HepG2 (cell line): Measurements from ENCODE around the gene SYNJ2. TPM values are rescaled to one million over a fixed set of nuclear protein-coding genes. Genes with fewer than 3 reads are reported as not detected.

Source experiments
- ATAC-seq: fragments of 200-7000 bp; cut with Tn5 transposase; 3 replicates; pipeline ENCODE4 v1.9.1; 2020; ENCODE audit warnings: mild to moderate bottlenecking, moderate library complexity
- BruUV-seq: library from RNA; stranded (reverse); fragments of 400-500 nt; replicated peaks from 2 replicates; lab custom pipeline; 2021; lab: Mats Ljungman, UMichigan
- CTCF ChIA-PET: fragments of 300-600 bp; formaldehyde crosslinking; extraction: SDS; loops from one replicate; lab custom pipeline; 2021; ENCODE audit warnings: low total read pairs, inconsistent platforms, low intra/inter-chr PET ratio; lab: Yijun Ruan, JAX
- POLR2A ChIA-PET: fragments of 350-600 bp; sonication (Branson Sonifier 250); formaldehyde crosslinking; loops from one replicate; lab custom pipeline; 2020; ENCODE audit warnings: antibody characterized with exemption, inconsistent platforms; lab: Yijun Ruan, JAX
- DNase-seq: peaks from one replicate; pipeline ENCODE4 v3.0.0-alpha.2; 2015; ENCODE audit warnings: low spot score
- FAIRE-seq: peaks from 3 replicates; lab custom pipeline; 2011; peaks lifted over from hg19 to GRCh38; lab: Jason Lieb, UNC
- H2AFZ ChIP-seq: one replicate; pipeline ENCODE4 v1.6.1; 2011; ENCODE audit warnings: low read length, inconsistent platforms
- H3K27ac ChIP-seq: fragments of 300-600 bp; 3 replicates; pipeline ENCODE4 v1.8.0; 2011; ENCODE audit warnings: mixed run types, mild to moderate bottlenecking, mixed read lengths, low read length, inconsistent platforms; ENCODE audit not compliant: insufficient read depth; ENCODE audit errors: extremely low read length
- H3K27me3 ChIP-seq, 2 experiments: fragments of 200-600 bp in 1 of 2; 2 replicates in 1 of 2; 3 replicates in 1 of 2; pipeline versions ENCODE4 v1.6.0 to v1.8.0; 2011; ENCODE audit warnings: low read length in 2 of 2, mild to moderate bottlenecking in 2 of 2, moderate library complexity in 2 of 2, inconsistent platforms in 1 of 2; ENCODE audit not compliant: insufficient read depth in 2 of 2, control insufficient read depth in 1 of 2
- H3K36me3 ChIP-seq, 2 experiments: fragments of 200-600 bp in 1 of 2; replicated peaks in 1 of 2; 2 replicates in 1 of 2; 3 replicates in 1 of 2; pipeline versions ENCODE4 v1.5.1 to v1.8.0; 2011; ENCODE audit warnings: low read length in 2 of 2, inconsistent platforms in 1 of 2; ENCODE audit not compliant: insufficient read depth in 2 of 2, control insufficient read depth in 1 of 2
- H3K4me1 ChIP-seq: 2 replicates; pipeline ENCODE4 v1.5.1; 2012; ENCODE audit warnings: low read length, inconsistent platforms; ENCODE audit not compliant: insufficient read depth
- H3K4me2 ChIP-seq: 2 replicates; pipeline ENCODE4 v1.6.0; 2011; ENCODE audit warnings: low read depth, low read length, inconsistent platforms
- H3K4me3 ChIP-seq, 3 experiments: fragments of 200-600 bp in 1 of 3; sonication (generic), shearing (Covaris generic) in 1 of 3; replicated peaks in 1 of 3; 2 replicates each; pipeline ENCODE4 v1.5.1; 2011 to 2016; ENCODE audit warnings: low read length in 3 of 3, inconsistent platforms in 2 of 3, low read depth in 2 of 3, mild to moderate bottlenecking in 2 of 3, control low read depth in 1 of 3, mixed read lengths in 1 of 3; ENCODE audit not compliant: insufficient read depth in 1 of 3
- H3K79me2 ChIP-seq: one replicate; pipeline ENCODE4 v1.6.1; 2011; ENCODE audit warnings: low read length, inconsistent platforms; ENCODE audit not compliant: insufficient read depth
- H3K9ac ChIP-seq: 2 replicates; pipeline ENCODE4 v1.6.0; 2011; ENCODE audit warnings: mild to moderate bottlenecking, low read depth, low read length, inconsistent platforms; ENCODE audit not compliant: insufficient read depth
- H3K9me3 ChIP-seq: 2 replicates; pipeline ENCODE4 v1.5.1; 2012; ENCODE audit warnings: mild to moderate bottlenecking, low read length
- H4K20me1 ChIP-seq: 2 replicates; pipeline ENCODE4 v1.6.0; 2011; ENCODE audit warnings: inconsistent platforms, mild to moderate bottlenecking, low read length, moderate library complexity; ENCODE audit not compliant: insufficient read depth
- ZNF367 ChIP-seq: sonication (generic); formaldehyde crosslinking; IDR thresholded peaks from 2 replicates; pipeline ENCODE4 v1.4.0; 2020; ENCODE audit warnings: missing genetic modification reagents, borderline replicate concordance
- ZNF670 ChIP-seq: sonication (generic); formaldehyde crosslinking; IDR thresholded peaks from 2 replicates; pipeline ENCODE4 v1.8.0; 2022; ENCODE audit warnings: mild to moderate bottlenecking, missing genetic modification reagents, borderline replicate concordance
- ZSCAN21 ChIP-seq: sonication (generic); formaldehyde crosslinking; IDR thresholded peaks from 2 replicates; pipeline ENCODE4 v1.8.0; 2022; ENCODE audit warnings: mild to moderate bottlenecking, missing genetic modification reagents, moderate library complexity, borderline replicate concordance
- WGBS: methylation state at CpG from one replicate; pipeline ENCODE4 v1.1.6; 2017; ENCODE audit warnings: low lambda C conversion rate; 5-methylcytosine and 5-hydroxymethylcytosine counted together
- in situ Hi-C: cut with HindIII; loops from 2 replicates; pipeline ENCODE4 v1.10.0; 2017; ENCODE audit warnings: low pct_unique_long_range_greater_than_20kb; ENCODE audit not compliant: extremely low pct_ligation_motif_present
- intact Hi-C: fragments of 100-400 bp; cut with micrococcal nuclease; formaldehyde crosslinking; loops from one replicate; pipeline ENCODE4 v1.10.0; 2022; ENCODE audit not compliant: unreplicated experiment
- polyA plus RNA-seq, 8 experiments: library from polyadenylated mRNA; depleted of rRNA in 3 of 8; stranded (reverse) in 7 of 8; unstranded in 1 of 8; fragments of >200 nt; fragmentation: Illumina TruSeq in 4 of 8; extraction: Trizol in 4 of 8; gene quantifications; 2 replicates each; pipeline versions ENCODE4 v1.2.1 to v1.2.3, GENCODE V29; 2011 to 2016; ENCODE audit warnings: low read depth in 4 of 8, missing spikeins in 1 of 8, mixed read lengths in 1 of 8; ENCODE audit not compliant: insufficient read depth in 1 of 8
- total RNA-seq, 5 experiments: library from RNA; depleted of rRNA; stranded (reverse); fragments of >200 nt; fragmentation: Illumina TruSeq; extraction: Trizol; gene quantifications; 2 replicates each; pipeline ENCODE4 v1.2.3, GENCODE V29; 2016; ENCODE audit warnings: low read depth in 1 of 5
- TF ChIP-seq, protein P1 (sequence below): fragments of 450-650 bp; IDR thresholded peaks from 2 replicates; pipeline ENCODE4 v1.6.1; 2016
- TF ChIP-seq, protein P2 (sequence below): sonication (generic); formaldehyde crosslinking; IDR thresholded peaks from 2 replicates; pipeline ENCODE4 v1.5.1; 2020; ENCODE audit warnings: mild to moderate bottlenecking, missing genetic modification reagents, borderline replicate concordance

SYNJ2 gene
- total and polyA plus RNA-seq, 2 of the 13 experiments (the other 11 are each of a cell fraction or from before 2014, with no cell fraction given): 39.1 to 57.6 TPM

DNA sequence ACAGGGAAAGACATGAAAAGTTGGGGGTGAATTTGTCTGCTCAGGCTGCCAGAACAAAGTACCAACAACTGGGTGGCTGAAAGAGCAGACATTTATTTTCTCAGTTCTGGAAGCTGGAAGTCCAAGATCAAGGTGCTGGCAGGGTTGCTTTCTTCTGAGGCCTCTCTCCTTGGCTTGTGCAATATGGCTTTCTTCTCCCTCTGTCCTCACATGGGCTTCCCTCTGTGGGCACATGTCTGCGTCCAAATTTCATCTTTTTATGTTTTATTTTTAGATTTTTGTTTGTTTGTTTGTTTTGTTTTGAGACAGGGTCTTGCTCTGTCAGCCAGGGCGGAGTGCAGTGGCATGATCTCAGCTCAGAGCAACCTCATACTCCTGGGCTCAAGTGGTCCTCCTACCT lies 6.2 kb upstream of the SYNJ2 start:
- no peak overlapping the region for H3K4me2 ChIP-seq
- no peaks in the 10 kb centered on the region for H3K36me3 ChIP-seq
- ATAC-seq: no peak
- intact Hi-C loops: loop anchor here (1.0 kb wide), 2 partner anchors 10 to 21 kb away; no protein-coding TSS in a partner anchor
- H3K4me1 ChIP-seq: peaks cover 72% of the 10 kb centered on the region
- H4K20me1 ChIP-seq: no peaks in the 10 kb centered on the region
- H3K27ac ChIP-seq: no peak overlapping the region
- H3K9ac ChIP-seq: no peak overlapping the region
- no peak overlapping the region for H2AFZ ChIP-seq
- TF ChIP-seq ZNF367: no peak
- TF ChIP-seq, protein P1, sequence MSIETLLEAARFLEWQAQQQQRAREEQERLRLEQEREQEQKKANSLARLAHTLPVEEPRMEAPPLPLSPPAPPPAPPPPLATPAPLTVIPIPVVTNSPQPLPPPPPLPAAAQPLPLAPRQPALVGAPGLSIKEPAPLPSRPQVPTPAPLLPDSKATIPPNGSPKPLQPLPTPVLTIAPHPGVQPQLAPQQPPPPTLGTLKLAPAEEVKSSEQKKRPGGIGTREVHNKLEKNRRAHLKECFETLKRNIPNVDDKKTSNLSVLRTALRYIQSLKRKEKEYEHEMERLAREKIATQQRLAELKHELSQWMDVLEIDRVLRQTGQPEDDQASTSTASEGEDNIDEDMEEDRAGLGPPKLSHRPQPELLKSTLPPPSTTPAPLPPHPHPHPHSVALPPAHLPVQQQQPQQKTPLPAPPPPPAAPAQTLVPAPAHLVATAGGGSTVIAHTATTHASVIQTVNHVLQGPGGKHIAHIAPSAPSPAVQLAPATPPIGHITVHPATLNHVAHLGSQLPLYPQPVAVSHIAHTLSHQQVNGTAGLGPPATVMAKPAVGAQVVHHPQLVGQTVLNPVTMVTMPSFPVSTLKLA: peak; percentile 52
- H3K4me3 ChIP-seq: no peak overlapping the region
- 74% methylated on average over 2 of the region's 2 CpGs for WGBS
- H3K27me3 ChIP-seq: peaks cover 6 to 13% of the 10 kb centered on the region in 2 experiments; a peak in 4 of 5 replicates
- in situ Hi-C loops: no loop called here
- CTCF ChIA-PET: no interaction called here
- no peaks in the 10 kb centered on the region for H3K79me2 ChIP-seq
- POLR2A ChIA-PET: interaction anchor here (1.4 to 3.5 kb wide), 2 partner anchors 21 to 248 kb away, joined by 3 to 22 read pairs; no protein-coding TSS in a partner anchor
- FAIRE-seq: no peak
- no TSS peak for BruUV-seq
- DNase-seq: no peak
- no peaks in the 10 kb centered on the region for H3K9me3 ChIP-seq

DNA sequence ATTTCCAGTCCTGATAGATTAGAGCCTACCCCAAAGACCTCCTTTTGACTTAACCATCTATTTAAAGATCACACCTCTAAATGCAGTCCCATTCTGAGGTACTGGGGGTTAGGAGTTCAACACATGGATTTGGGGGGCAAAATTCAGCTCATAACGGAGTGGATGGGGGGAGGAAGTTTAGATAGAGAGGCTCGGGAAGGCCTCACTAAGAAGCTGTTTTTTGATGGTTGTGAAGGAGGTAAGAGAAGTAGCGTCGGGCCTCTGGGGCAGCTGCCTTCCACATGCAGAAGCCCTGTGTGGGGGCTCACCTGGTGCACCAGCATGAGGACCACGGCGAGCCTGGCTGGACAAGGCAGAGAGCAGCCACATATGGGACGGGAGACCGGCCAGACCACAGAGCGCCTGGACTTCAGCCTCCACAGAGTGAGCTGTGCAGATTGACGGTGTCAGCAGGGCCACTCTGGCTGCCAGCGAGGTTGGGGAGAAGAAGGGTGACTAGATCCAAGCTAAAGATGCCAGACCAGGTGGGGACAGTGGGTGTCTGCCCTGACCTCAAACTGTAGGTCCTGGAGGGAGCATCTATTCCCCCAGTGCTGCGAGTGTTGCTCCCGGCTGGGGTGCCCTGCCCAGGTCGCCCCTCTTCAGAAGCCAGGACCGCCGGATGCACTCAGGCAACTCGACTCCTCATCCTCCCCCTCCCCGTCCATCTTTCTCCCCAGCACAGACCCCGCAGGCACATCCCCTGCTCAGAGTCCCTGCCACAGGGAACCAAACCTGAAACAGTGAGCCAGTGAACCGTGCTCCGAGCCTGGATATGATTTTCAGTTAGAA lies 5.1 kb upstream of the SYNJ2 start:
- Histone ChIP-seq H3K79me2 (no peaks in the 10 kb centered on the region), H3K9me3 (no peaks in the 10 kb centered on the region), H4K20me1 (no peaks in the 10 kb centered on the region), H3K4me3 (peak overlapping the region in 1 of 3 experiments; percentile 29; a peak in 1 of 6 replicates), H3K27me3 (peaks cover 6 to 13% of the 10 kb centered on the region in 2 experiments; a peak in 4 of 5 replicates), H3K9ac (peak overlapping the region; percentile 6; the same call in 1 of the 2 replicates), H3K27ac (no peak overlapping the region), H3K4me2 (peak overlapping the region; percentile 59), H3K36me3 (no peaks in the 10 kb centered on the region), H2AFZ (no peak overlapping the region), H3K4me1 (peaks cover 81% of the 10 kb centered on the region)
- intact Hi-C loops: no loop called here
- in situ Hi-C loops: no loop called here
- ATAC-seq (peak; percentile 72), FAIRE-seq (peak; percentile 61), DNase-seq (peak; percentile 41)
- no TSS peak for BruUV-seq
- CTCF ChIA-PET: no interaction called here
- POLR2A ChIA-PET: interaction anchor here (1.2 to 16.1 kb wide), 4 partner anchors 10 to 249 kb away, joined by 3 to 345 read pairs (median 13); no protein-coding TSS in a partner anchor
- WGBS: 36% methylated on average over 18 of the region's 21 CpGs
- TF ChIP-seq ZSCAN21 (CRISPR knock-in tag): 0 out of 2 replicates have a peak, but pooled peaks have one; percentile 31
- TF ChIP-seq, protein P2, sequence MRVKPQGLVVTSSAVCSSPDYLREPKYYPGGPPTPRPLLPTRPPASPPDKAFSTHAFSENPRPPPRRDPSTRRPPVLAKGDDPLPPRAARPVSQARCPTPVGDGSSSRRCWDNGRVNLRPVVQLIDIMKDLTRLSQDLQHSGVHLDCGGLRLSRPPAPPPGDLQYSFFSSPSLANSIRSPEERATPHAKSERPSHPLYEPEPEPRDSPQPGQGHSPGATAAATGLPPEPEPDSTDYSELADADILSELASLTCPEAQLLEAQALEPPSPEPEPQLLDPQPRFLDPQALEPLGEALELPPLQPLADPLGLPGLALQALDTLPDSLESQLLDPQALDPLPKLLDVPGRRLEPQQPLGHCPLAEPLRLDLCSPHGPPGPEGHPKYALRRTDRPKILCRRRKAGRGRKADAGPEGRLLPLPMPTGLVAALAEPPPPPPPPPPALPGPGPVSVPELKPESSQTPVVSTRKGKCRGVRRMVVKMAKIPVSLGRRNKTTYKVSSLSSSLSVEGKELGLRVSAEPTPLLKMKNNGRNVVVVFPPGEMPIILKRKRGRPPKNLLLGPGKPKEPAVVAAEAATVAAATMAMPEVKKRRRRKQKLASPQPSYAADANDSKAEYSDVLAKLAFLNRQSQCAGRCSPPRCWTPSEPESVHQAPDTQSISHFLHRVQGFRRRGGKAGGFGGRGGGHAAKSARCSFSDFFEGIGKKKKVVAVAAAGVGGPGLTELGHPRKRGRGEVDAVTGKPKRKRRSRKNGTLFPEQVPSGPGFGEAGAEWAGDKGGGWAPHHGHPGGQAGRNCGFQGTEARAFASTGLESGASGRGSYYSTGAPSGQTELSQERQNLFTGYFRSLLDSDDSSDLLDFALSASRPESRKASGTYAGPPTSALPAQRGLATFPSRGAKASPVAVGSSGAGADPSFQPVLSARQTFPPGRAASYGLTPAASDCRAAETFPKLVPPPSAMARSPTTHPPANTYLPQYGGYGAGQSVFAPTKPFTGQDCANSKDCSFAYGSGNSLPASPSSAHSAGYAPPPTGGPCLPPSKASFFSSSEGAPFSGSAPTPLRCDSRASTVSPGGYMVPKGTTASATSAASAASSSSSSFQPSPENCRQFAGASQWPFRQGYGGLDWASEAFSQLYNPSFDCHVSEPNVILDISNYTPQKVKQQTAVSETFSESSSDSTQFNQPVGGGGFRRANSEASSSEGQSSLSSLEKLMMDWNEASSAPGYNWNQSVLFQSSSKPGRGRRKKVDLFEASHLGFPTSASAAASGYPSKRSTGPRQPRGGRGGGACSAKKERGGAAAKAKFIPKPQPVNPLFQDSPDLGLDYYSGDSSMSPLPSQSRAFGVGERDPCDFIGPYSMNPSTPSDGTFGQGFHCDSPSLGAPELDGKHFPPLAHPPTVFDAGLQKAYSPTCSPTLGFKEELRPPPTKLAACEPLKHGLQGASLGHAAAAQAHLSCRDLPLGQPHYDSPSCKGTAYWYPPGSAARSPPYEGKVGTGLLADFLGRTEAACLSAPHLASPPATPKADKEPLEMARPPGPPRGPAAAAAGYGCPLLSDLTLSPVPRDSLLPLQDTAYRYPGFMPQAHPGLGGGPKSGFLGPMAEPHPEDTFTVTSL (CRISPR knock-in tag): peak; percentile 45; the same call in 1 of the 2 replicates
- TF ChIP-seq ZNF670 (CRISPR knock-in tag): 0 out of 2 replicates have a peak, but pooled peaks have one; percentile 38
